Inflammatory macrophage (primary cell): ENCODE data around the gene OR10AD1.
A peak's percentile ranks its signal among the peaks of the same experiment; 100 is the strongest.
"Not testable (repeated sequence)": the region's sequence is repeated elsewhere in the genome, so short reads cannot be mapped to it uniquely, and the experiment has no call there.

Experiments
- DNase-seq, 2 donors: peaks; one replicate each; pipeline ENCODE4 v3.0.0-alpha.2; 2020 to 2022

Gene OR10AD1

GRCh38 chr12:48157889-48158370 is 45.2 kb downstream of the OR10AD1 start:
- DNase-seq = no peak

- DNase-seq = peak; percentile 99
These were observed 45.8 kb downstream of the OR10AD1 start, which contains the start of gene ASB8 for GRCh38 chr12:48157018-48157888. Gene ASB8 (minus strand): TSS chr12:48157515. CDS start chr12:48153496, 4,019 bp downstream.

- DNase-seq = no peak
These were observed 46.5 kb downstream of the OR10AD1 start for GRCh38 chr12:48156652-48157017.

GRCh38 chr12:48155786-48156185 is 47.3 kb downstream of the OR10AD1 start:
- DNase-seq = not testable (repeated sequence)
